GM19035 (cell line): Measurements from ENCODE around the gene ITPRIPL1.
"Not testable (repeated sequence)": the region's sequence is repeated elsewhere in the genome, so short reads cannot be mapped to it uniquely, and the experiment has no call there.

ENCODE experiments used
- ATAC-seq: cut with Tn5 transposase; IDR thresholded peaks from one replicate; pipeline ENCODE4 v1.9.1; 2021; ENCODE audit not compliant: unreplicated experiment

ITPRIPL1 gene, protein sequence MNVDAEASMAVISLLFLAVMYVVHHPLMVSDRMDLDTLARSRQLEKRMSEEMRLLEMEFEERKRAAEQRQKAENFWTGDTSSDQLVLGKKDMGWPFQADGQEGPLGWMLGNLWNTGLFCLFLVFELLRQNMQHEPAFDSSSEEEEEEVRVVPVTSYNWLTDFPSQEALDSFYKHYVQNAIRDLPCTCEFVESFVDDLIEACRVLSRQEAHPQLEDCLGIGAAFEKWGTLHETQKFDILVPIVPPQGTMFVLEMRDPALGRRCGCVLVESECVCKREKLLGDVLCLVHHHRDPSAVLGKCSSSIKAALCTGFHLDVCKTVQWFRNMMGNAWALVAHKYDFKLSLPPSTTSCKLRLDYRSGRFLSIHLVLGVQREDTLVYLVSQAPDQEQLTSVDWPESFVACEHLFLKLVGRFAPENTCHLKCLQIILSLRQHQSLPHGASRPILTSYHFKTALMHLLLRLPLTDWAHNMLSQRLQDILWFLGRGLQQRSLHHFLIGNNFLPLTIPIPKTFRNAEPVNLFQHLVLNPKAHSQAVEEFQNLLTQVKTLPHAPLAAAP

DNA sequence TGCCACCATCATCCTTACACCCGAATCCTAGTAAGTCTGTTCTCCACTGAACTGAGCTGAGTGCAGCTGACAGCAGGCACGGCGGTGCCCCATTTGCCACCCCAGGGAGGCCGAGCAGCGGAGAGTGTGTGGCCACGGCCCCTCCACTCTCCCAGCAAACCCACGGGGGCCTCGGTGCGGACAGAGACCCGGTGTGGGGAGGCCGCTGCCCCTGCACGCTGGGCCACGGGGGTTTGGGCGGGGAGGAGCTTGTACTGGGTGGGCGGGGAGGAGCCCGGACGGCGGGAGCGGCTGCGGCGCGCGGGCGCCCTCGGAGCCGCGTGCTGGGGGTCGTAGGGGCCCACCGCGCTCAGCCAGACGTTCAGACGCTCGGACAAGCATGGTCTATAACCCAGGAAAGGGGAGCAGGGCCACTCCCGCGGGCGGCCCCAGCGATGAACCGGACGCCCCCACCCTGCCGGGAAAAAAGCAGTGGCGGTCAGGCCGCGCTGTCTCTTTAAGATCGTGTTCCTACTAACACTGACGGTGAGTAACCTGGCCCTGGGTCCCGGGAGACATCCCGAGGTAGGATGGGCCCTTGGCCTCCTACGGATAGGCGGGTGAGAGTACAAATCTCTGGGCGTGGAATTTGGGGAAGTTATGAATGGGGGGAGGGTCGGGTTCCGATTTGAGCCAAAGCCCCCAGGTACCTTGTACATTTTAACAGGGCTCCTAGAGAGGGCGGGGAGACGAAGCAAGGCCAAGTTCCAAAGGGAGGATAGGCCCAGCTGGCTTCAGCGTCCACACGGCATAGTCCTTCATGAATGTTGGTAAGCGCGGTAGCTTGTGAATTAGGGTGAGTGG lies at the start of gene ITPRIPL1:
Gene ITPRIPL1, plus strand, starts transcription at position 277 of the 843 bp plus-strand sequence. Its CDS starts 523 bp downstream, at position 800.
- ATAC-seq, result no peak

DNA sequence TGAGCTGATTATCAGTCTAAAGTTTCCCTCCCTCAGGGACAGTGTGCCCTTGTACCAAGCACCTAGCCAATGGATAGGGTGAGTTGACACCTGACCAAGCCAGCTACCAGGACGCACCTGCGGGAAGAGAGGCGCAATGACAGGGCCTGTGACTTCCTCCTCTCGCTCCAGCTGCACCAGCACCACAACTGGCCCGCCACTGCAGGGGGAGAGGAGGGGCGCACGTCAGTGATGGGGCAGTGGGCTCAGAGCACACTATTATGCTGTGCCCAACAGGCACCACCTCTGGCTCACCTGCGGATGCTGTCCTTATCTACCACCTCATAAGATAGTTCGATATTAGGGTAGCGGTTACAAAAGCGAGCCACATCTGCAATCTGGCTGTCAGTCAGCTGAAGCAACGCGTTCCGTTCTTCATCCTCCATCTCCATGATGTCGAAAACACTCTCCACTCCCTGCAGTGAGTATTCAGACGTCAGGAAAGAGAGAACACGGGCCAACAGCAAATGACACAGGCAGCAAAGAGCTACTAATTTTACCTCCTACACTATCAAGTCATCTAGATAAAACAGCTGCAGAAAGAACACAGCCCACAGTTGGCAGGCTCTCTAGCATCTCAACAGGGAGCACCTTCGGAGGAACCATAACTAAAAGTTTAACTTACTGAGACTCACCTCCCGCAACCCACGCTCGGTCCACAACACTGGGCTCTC lies 48.2 kb upstream of the ITPRIPL1 start:
- no peak for ATAC-seq

DNA sequence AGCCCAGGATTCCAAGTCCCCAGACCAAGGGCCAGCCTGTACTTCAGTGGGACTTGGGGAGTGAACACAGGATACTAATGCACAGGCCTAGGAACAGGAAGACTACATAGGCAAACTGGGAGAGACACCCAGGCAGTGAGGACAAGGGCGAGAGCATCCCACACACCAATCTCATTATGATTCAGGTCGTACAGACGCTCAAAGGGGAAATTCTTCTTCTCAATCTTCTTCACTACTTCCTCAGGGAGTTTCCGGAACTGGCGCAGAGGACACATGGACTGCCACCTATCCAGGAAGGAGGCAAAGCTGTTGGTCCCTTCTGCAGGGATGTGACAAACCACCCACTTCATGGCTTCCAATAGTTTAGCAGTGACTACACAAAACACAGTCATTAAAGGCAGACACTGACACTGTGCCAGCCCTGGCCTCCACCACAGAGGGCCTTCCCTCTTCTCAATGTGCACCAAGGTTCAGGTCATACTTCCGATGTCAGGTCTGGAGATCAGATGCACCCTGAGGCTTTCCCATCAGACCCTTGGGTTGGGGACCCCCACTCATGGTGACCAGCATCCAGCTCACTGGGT lies 37.8 kb upstream of the ITPRIPL1 start:
- no peak for ATAC-seq

DNA sequence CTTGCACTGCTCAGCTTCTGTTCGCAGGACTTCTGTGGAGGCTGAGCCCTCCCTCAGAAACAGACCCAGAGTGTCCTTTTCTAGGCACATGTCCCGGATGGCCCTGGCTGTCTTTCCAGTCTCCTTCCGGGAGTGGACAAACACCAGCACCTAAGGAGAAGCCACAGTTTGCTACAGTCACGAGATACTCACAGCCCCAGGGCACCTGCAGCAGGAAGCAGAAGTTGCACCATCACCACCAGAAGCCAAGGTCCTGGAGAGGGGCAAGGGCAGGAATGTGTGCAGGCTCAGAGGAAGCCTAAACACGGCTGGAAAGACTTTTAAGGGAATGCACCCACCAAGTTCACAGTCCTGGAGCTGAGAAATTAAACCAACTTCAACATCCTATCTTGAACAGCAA lies 33.4 kb upstream of the ITPRIPL1 start:
- ATAC-seq, result no peak

DNA sequence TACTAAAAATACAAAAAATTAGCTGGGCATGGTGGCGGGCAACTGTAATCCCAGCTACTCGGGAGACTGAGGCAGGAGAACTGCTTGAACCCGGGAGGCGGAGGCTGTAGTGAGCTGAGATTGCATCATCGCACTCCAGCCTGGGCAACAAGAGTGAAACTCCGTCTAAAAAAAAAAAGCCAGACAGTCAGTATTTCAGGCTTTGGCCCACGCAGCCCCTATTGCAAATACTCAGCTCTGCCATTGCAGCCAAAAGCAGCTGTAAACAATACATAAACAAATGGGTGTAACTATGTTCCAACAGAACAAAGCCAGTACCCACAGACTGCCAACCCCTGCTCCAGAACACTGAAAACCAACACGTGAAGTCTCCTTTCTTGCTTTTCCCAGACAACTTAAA lies 30.8 kb upstream of the ITPRIPL1 start:
- ATAC-seq, result not testable (repeated sequence)

DNA sequence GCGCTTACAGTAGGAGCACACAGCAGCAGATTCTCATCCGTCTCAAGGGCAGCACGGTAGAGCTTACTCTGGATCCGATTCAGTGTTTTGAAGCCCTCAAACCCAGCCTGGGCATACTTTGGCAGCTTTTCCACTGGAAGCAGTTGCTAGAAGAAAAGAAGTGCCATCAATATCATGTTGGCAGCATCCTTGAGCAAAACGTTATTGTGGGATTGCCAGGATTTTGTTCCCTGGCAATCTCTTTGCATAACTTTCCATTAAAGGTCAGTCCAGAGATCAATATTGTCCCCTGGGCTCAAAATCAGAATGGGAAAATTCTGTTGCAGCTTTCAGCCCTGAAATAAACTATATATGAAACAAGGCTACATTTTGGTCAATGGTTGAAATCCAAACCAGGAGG lies 28.2 kb upstream of the ITPRIPL1 start:
- ATAC-seq, result no peak

DNA sequence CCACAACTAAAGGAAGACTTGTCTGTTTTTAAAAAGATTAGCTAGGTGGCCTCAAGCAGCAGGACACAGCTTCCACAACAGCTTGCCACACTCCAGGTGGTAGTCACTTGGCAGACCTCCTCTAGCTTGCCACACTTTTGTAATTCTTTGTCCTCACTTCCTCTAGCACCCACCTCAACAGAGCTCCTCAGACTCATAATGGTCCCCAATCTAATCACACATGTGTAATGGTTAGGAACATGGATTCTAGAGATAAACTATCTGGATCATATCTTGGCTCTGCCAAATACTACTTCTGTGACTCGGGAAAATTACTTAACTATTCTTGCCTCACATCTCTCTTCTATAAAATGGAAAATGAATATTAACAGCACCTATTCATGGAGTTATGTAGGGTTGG lies 23.3 kb upstream of the ITPRIPL1 start:
- no peak for ATAC-seq

DNA sequence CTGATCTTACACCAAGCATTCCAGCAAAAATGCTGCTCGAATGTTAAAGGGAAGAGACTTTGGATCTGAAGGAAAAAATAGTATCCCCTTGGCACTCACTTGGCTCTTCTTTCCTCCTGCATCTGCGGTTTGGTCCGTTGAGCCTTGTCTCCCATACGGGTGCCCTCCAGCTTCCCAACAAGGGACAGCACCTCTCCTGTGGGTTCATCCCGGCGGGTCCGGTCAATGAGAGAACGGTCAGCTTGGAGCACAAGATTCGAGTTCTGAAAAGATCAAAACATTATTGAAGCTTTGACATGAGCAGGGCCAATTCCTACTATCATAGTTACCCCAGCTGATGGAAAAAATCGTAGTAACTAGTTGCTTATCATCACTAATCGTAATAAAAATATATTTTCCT lies 20.5 kb upstream of the ITPRIPL1 start:
- no peak for ATAC-seq

DNA sequence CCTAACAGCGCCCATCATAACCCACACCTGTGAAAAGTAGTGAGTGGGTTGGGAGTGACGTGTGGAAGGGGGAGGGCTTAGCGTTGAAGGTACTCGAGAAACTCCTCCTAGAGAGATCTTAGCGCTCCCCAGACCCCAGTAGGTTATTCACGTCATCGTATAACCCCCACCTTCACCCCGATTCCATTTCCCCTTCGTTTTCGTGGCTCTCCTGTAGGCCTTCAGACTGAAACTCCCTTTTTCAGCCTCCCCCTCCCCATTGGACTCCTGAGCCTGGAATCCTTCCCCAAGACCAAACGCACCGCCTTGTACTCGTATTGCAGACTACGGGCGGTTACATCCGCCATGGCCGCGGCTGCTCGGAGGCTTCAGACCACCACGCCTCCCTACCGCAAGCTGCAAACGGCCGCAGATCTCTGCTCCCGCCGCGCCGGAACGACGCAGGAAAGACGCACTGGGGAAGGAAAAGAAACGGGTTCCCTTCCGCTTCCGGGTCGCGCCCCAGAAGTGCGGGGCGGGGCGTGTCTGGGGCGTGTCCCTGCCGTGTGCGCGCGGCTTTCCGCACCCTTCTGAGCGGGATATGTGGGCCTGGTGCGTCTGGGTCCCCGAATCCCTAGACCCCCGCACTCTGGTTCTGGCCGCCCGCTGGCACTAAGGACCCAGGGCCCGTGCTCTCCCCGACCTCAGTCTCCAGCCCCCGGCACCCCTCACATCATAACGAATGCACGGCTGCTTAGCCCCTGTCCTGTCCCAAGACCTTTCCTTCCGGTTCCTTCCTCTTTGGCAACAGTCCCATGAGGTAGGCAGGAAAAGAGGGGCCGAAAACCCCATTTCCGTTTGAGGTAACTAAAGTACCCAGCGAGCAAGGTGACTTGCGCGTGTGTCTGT lies 19.8 kb upstream of the ITPRIPL1 start, which contains the start of gene SNRNP200:
Gene SNRNP200, minus strand, starts transcription at position 456 of the 888 bp plus-strand sequence. Its CDS starts 109 bp downstream, at position 347.
- ATAC-seq, result peak; percentile 94

DNA sequence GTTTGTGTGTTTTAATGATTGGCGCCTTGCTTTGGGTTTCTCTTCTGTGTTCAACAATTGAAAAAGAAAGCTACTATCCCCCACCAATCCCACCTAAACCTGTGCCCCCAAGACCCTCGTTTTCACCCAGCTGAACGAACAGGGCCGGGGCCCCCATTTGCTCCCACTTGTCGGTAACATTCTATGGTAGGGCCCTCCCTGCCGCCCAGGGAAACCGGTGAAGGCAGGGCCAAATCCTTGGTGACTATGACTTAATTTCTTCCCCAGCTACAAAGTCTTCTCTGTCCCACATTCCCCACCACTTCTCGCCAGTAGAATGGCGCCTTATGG lies 19.2 kb upstream of the ITPRIPL1 start:
- ATAC-seq, result peak; percentile 10

DNA sequence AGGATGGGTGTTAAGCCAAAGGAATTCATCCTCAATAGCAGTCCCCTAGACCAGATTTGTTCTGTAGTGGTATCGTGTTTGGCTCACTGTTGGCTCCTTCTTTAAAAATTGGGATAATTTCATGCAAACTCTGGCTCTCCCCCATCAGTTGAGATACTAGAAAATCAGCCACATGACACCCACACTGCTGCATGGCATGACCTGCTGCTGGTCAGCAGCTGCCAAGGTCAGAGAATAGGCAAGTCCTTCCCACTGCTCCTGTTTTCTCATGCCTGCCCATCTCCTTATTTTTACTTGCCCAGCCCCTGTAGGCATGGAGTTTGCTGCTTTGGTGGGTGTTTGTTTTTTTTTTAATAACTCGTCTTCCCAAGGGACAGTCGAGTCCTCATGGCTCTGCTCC lies 18.7 kb upstream of the ITPRIPL1 start:
- ATAC-seq, result no peak

DNA sequence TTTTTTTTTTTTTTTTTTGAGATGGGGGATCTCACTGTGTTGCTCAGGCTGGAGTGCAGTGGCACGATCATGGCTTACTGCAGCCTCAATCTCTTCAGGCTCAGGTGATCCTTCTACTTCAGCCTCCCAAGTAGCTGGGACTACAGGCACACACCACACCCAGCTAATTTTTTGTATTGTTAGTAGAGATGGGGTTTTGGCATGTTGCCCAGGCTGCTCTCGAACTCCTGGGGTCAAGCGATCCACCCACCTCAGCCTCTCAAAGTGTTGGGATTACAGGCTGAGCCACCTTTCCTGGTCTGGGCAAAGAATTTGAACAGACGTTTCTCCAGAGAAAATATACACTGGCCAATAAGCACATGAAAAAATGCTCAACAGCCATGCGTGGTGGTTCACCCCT lies 16.9 kb upstream of the ITPRIPL1 start:
- no peak for ATAC-seq

DNA sequence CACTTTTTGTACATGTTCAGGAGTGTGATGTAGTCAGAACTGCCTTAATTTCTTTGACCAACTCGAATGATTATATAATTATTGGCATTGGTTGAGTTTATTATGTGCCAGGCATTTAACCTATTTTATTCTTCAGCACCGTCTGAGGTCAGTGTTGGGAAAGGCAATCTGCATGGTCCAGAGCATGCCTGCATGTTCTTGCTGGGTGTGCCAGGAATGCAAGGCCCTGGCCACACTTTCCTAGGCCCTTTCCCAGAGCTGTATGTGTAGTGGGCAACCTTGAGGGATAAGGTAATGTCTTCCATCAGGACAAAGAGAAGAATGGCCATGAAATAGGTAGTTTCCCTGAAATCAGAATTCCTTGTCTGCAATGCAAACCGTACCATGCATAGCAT lies 10.1 kb upstream of the ITPRIPL1 start:
- ATAC-seq, result no peak

DNA sequence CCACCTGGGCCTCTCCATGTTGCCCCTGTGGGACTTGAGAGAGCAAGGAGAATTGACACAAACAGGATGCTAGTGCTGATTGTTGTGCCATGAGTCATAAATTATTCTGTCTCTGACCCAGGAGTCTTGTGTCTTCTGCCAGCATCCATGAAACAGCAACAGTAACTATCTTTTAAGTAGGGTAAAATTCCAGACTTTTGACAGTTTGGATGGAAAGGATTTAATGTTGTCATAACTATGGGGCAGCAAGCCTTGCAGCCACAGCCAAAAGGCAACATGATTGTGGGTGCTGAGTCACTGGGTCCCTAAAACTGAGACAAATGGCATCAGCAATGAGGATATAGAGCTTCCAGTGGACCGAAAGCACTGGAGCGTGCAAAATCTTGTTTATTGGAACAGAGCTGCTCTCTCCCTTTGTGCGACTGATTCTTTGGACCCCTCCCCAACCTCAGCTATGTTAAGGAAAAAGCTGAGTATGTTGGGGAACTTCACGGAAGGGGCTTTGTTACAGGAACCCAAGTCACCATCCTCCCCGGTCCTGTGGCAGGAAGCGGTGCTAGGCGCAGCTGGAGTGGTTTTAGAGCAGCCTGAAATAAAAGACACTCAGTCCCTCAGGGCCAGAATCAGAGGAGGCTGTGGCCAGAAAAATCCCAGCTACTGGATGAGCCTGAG lies 9.6 kb upstream of the ITPRIPL1 start:
- ATAC-seq, result no peak

DNA sequence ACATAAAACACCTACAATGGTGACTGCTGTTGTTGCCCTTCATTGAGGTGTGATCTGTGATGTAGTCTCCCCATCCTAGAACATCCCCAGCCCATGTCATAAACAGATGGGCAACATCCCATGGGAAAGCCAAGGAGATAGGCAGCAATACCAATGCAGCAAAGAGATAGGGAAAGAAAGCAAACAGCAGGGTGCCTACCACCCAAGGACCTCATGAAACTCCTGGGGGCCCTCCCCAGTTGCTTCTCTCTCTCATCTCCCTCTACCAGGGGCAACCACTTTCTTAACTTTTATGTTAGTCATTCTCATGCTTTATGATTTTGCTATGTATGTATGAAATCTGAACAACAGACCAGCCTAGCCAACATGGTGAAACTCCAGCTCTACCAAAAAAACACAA lies 8.1 kb upstream of the ITPRIPL1 start:
- no peak for ATAC-seq

DNA sequence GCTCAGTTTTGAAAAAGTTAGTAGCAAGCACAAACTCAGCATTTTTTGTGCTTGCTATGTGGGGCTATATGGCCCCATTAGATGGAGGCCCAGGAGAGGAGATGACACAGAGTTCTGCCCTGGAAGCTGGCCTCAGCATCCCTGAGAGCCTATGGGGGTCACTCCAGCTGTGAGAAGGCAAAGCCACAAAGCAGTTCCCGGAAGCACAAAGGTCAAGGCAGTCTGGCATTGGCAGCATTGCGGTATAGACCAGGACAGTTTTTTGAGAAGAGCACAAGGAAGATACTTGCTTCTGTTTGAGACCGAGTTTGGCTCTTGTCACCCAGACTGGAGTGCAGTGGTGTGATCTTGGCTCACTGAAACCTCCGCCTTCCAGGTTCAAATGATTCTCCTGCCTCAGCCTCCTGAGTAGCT lies 7.5 kb upstream of the ITPRIPL1 start:
- ATAC-seq, result no peak

DNA sequence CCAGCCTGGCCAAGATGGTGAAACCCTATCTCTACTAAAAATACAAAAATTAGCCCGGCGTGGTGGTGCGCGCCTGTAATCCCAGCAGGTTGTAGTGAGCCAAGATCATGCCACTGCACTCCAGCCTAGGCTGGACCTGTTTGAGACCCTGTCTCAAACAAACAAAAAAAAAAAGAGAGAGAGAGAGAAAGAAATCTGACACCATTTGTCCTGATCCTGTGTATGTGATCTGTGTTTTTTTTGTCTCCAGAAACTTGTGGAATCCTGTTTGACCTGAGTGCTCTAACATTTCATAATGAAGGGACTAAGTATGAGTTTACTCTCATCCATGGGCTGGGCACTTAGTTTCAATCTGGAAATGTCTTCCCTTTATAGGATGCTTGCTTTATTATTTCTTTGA lies 6.4 kb upstream of the ITPRIPL1 start:
- ATAC-seq, result no peak

DNA sequence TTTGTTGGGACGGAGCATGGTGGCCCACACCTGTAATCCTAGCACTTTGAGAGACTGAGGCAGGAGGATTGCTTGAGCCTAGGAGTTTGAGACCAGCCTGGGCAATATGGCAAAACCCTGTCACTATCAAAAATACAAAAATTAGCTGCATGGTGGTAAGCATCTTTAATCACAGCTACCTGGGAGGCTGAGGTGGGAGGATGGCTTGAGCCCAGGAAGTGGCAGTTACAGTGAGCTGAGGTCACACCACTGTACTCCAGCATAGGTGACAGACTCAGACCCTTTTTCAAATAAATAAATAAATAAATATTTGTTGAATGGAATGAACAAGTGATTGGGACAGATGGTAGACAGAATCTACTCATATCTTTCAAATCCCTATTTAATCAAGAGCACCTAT lies 5.7 kb upstream of the ITPRIPL1 start:
- no peak for ATAC-seq

DNA sequence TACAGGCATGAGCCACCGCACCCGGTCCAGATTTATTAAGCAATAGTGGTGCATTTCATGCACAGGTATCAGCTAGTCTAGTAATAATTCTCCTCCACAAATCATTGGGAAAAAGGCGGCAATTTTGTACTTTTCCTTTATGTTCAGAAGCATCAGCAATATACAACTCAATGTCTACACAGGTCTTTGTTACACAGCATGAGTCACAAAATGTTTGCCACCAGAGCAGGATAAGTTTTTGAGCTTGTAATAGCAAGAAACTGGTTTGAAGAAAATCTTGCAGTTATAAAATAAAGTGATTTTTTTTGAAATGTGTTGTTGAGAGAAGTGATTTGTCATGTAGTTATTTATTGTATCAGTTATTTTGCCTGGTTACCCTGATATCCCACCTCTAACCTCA lies 4.8 kb upstream of the ITPRIPL1 start:
- no peak for ATAC-seq
